ENCODE data around the gene TMEM43.

- TF ChIP-seq CTCF (IDR thresholded peaks at IDR 0.05; ENCODE audit: insufficient read depth, low read depth, low read length) (no peak), EZH2 (IDR thresholded peaks at IDR 0.05; ENCODE audit: insufficient read depth, low read length) (no peak)
Observed at GRCh38 chr3:14093831-14094230, 31.0 kb upstream of the TMEM43 start.

All from astrocyte (in vitro differentiated cells and primary cell).